HG02943 (cell line): ENCODE measurements around the gene RNF150.

Experiments used
- ATAC-seq: cut with Tn5 transposase; IDR thresholded peaks from one replicate; pipeline ENCODE4 v1.9.1; 2021; ENCODE audit warnings: mild to moderate bottlenecking, low read depth, moderate library complexity; ENCODE audit not compliant: unreplicated experiment

Gene RNF150

GRCh38 chr4:141036786-141037185, 96.5 kb downstream of the RNF150 start:
- no peak for ATAC-seq

DNA sequence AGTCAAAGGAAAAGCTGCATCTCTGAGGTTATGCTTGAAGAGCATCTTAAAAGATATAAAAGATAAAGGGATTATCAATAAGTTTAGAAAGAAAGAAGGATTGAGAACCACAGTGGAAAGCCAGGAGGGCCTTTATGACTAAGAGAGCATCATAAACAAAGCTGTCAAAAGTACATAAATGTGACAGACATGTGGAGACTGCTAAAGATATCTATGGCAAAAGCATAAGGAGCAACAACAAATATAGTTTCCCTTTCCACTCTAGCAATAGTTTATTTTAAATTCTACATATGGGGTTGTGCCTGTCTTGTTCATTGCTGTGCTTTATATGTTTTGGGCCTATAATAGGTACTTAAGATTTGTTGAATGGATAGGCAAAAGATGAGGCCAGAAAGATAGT, 97.3 kb downstream of the RNF150 start:
- no peak for ATAC-seq

DNA sequence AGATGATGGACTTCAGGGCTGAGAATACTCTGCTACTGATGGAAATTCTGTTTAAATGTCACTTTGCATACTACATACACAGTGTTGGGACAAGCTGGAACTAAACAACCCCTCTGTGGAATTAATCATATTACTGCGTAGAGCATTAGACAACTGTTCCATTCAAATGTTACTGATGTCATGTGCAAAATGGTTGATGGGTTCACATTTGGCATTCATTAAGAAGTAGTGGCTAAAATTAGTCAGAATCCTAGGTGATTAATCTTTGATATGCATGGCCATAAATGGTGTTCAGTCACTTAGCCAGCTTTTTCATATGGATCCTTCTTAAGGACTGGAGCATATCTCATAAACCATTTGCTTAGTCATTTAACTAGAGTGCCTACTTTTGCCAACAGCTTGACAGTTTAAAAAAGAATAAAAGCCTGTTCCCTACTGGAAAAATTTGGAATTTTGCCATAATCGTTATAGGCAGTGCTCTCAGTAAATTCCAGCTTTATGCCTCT, 105.2 kb downstream of the RNF150 start:
- ATAC-seq = no peak

DNA sequence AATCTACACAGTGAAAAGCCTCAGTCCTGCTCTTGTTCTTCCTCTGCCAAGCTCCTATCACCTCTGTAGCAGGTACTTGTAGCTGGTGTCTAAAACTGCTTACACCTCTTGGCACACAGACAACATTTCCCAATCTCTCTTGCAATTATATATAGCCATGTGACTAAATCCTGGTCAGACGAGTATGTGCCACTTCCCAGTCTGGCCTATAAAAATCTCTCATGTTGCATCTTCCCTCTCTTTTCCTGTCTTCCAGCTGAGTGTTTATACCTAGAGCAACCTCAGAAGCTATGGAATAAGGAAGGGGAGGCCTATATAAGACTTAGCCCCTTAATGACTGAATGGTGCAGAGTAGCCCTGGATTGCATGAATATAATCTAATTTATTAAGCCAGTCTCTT, 105.8 kb downstream of the RNF150 start:
- no peak for ATAC-seq

- ATAC-seq = no peak
These were observed 106.4 kb downstream of the RNF150 start for GRCh38 chr4:141026900-141027299.

- ATAC-seq = no peak
These were observed 110.2 kb downstream of the RNF150 start for GRCh38 chr4:141023051-141023450.

- ATAC-seq = no peak
These were observed 111.1 kb downstream of the RNF150 start for GRCh38 chr4:141022111-141022695.

GRCh38 chr4:141021397-141022110, 111.7 kb downstream of the RNF150 start:
- no peak for ATAC-seq

DNA sequence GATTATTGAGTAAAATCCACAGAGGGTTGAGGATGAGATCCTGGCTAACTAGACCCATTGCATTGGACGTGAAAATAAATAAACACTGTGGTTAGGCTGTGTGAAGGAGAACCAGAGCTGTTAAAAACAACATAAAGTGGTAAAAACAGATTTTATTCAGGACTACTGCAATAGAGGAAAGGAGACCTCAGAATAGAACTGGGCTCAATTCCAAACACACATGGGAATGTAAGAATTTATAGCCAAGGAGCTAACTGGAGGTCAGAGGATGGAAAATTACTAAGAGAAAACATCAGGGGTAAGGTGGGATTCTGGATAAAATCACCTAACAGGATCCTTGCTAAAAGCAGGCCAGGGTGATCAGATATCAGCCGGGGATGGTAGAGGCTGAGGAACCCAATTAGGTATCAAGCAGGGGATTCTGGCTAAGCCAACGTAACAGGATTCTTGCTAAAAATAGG, 112.4 kb downstream of the RNF150 start:
- no peak for ATAC-seq

DNA sequence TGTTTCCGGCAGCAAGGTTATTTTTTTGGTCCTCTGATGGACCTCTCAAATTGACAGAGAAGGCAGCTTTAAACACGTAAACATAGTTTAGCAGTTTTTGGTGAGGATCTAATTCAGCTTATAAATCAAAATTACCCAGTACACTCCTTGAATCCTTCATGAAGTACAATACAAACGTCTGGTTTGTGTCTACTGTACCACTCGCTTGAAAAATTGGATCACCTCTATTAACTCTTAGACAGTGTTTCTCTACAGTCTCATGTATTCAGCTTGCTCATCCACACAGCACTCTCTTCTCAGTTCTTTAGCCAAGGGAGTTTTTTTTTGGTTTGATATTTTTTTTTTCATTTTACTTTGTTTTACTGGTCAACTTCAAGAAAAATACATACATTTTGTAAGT, 113.5 kb downstream of the RNF150 start:
- no peak for ATAC-seq

- no peak for ATAC-seq
These were observed 117.0 kb downstream of the RNF150 start for GRCh38 chr4:141016117-141016798.

DNA sequence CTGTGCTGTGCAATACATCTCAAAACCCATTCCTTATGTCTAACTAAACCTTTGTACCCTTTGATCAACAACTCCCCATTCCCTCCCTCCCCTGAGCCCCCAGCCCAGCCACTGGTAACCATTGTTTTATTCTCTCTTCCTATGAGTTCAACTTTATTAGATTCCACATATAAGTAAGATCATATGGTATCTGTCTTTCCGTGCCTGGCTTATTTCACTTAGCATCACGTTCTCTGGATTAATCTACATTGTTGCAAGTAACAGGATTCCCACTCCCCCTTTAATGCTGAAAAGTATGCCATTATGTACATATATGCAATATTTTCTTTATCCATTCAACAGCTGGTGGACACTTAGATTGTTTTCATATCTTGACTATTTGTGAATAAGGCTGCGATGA, 119.4 kb downstream of the RNF150 start:
- ATAC-seq = no peak

GRCh38 chr4:141011901-141012315, 121.4 kb downstream of the RNF150 start:
- no peak for ATAC-seq

GRCh38 chr4:141009931-141010330, 123.3 kb downstream of the RNF150 start:
- no peak for ATAC-seq

DNA sequence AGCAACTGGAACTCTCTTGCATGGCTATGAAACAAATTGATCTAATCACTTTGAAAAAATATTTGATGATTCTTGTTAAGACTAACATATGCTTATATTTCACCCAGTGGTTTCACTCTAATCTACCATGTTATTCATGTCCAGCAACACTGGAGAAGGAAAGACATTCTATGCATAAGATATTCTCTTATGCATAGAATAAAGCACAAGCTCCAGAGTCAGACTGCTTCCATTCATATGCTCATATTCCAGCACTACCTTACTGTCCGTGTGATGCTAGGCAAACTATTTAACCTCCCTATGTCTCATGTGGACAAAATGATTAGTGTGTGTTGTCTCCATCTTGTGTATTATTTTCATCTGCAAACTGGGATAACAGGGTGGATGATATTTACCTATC, 124.1 kb downstream of the RNF150 start:
- ATAC-seq = no peak

GRCh38 chr4:141006242-141006802, 126.9 kb downstream of the RNF150 start:
- no peak for ATAC-seq

- no peak for ATAC-seq
These were observed 128.4 kb downstream of the RNF150 start for GRCh38 chr4:141004823-141005222.

DNA sequence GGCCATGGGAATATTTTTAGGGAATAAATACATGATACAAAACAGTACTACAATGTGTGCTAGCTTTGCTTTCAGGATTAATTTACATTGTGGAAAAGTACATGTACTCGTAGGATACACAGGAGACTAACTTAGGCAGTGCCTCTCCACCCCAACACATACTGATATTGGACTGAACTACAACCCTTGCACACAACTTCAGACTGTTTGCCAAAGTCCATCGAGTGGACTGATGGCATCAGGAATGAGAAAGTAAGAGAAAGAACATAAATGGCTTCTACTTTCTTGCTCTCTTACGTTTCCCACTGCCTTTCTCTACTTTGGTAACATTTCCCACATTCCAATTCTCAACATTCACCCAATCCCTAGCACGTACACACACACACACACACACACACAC, 130.1 kb downstream of the RNF150 start:
- no peak for ATAC-seq

- ATAC-seq = no peak
These were observed 130.9 kb downstream of the RNF150 start for GRCh38 chr4:141002323-141002805.

DNA sequence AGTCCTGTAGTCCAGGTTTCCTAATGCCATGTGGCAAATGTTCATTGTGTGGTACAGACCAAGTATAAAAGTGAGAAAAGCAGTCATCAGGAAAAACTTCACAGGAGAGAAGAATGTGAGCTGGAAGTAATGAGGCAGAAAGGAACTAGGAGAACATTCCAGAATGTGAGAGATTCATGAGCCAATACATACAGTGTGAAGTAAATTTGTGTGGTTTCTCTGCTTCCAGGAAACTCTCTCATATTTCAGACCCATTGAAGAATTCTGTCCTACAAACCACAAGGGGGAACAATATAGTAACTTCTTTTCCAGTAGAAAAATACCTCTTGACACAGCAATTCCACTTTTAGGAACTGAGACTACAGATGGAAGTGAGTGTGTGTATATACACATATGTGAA, 136.5 kb downstream of the RNF150 start:
- no peak for ATAC-seq

DNA sequence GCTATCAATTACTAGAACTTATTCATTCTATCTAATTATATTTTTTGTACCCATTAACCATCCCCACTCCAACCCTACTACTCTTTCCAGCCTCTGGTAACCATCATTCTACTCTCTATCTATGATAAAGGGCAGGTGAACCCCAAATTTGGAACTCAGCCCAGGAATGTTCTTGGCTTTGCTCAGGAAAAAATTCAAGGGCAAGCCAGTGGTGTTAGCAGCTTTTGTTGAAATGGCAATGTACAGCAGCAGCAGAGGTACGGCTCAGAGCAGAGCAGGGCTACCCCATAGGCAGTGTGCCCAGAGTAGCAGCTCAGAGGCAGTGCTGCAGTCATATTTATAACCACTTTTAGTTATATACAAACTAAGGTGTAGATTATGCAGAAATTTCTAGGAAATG, 138.2 kb downstream of the RNF150 start:
- no peak for ATAC-seq
